NT2/D1 (cell line): ENCODE data around the gene SIGLEC1.

ENCODE experiments used
- SUZ12 ChIP-seq: IDR thresholded peaks from 2 replicates; pipeline ENCODE4 v1.6.1; 2011; ENCODE audit not compliant: insufficient read length, insufficient read depth; ENCODE audit errors: extremely low read depth
- YY1 ChIP-seq: IDR thresholded peaks from 2 replicates; pipeline ENCODE4 v1.6.1; 2011; ENCODE audit not compliant: insufficient read length, insufficient read depth
- ZNF274 ChIP-seq: IDR thresholded peaks from 2 replicates; pipeline ENCODE4 v1.6.1; 2011; ENCODE audit warnings: mild to moderate bottlenecking, low read depth, low read length

GRCh38 chr20:3757268-3757667 is 44.9 kb upstream of the SIGLEC1 start:
- TF ChIP-seq YY1 (no peak), ZNF274 (no peak), SUZ12 (no peak)
